Stimulated activated CD4-positive, alpha-beta T cell treated with anti-CD3 and anti-CD28 coated beads, TNF-alpha, amount 100 ng/mL, for 4 hours (primary cell): Measurements from ENCODE around the gene ASTN2.

ENCODE experiments used
- DNase-seq, 3 experiments: peaks; one replicate each; pipeline ENCODE4 v3.0.0-alpha.2; 2020; ENCODE audit warnings: low read depth in 3 of 3

The ASTN2 gene

GRCh38 chr9:117300371-117301110 lies 114.3 kb downstream of the ASTN2 start:
- no peak for DNase-seq

DNA sequence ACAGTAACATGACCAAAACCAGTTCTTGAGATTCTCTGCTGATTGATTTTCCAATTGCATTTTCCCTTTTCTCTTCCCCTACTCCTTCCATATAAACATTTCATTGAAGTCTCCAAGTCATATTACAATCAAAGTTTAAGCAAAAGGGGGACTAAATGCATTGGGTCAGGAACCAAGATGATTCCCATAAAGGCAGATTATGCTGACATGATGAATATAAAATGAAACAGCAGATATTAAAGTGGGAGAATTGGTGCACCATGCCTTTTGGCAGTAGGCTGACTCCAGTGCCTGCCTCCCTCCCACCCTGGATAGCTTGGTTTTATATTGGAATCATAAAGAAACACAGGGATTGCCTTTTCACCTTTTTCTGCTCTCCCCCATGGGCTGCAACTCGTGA lies 118.4 kb downstream of the ASTN2 start:
- no peak for DNase-seq

- DNase-seq = no peak
Observed at GRCh38 chr9:117293206-117294114, 121.4 kb downstream of the ASTN2 start.

- DNase-seq = no peak
Observed at GRCh38 chr9:117290856-117291622, 123.8 kb downstream of the ASTN2 start.

DNA sequence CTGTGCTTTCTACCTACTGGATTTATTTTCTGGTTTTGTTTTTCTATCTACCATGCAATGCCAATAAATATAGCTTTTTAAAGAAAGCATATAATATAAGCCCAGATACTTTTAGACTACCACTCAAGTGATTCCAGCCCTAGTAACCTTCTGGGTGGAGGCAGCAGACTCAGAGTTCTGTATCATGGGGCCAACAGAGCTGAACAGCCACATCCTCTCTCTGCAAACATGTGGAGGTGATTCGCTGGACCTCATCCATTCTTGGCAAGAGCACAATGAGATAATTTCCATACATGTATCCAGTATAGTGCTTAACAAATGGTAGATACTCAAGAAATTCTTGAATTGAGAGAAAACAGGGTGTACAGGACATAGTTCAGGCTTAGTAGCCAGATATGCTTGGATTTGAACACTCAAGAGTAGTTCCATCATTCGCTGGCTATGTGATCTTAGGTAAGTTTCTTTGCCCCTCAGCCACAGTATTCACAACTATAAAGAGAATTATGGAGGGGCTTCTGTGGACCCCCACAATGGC lies 124.5 kb downstream of the ASTN2 start:
- no peak for DNase-seq

- DNase-seq = no peak
Observed at GRCh38 chr9:117286245-117286644, 128.6 kb downstream of the ASTN2 start.

GRCh38 chr9:117284414-117284813 lies 130.4 kb downstream of the ASTN2 start:
- DNase-seq = no peak

- no peak for DNase-seq
Observed at GRCh38 chr9:117282541-117282940, 132.3 kb downstream of the ASTN2 start.

GRCh38 chr9:117278471-117279035 lies 136.3 kb downstream of the ASTN2 start:
- no peak for DNase-seq

- no peak for DNase-seq
Observed at GRCh38 chr9:117278020-117278419, 136.8 kb downstream of the ASTN2 start.

GRCh38 chr9:117276444-117276843 lies 138.4 kb downstream of the ASTN2 start:
- no peak for DNase-seq

GRCh38 chr9:117273612-117274011 lies 141.2 kb downstream of the ASTN2 start:
- no peak for DNase-seq

GRCh38 chr9:117268847-117269446 lies 145.9 kb downstream of the ASTN2 start:
- no peak for DNase-seq

GRCh38 chr9:117266855-117267497 lies 147.9 kb downstream of the ASTN2 start:
- no peak for DNase-seq

DNA sequence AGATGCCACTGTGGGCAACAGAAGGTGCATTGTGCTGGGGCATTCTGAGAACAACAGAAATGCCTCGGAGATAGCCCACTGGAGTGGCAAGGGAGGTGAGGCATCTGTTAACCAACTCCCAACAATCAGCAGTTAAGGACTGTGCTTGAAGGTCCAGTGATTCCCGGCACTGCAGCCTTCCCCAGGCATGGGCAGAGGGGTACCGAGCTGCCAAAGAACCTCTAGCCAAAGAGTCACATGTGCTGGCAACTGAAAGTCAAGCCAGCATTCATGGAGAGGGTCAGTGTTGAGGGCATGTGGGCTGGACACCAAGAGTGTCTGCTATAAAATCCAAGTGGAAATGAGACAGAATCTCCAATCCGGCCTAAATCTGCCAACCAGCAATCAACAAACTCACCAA lies 149.6 kb downstream of the ASTN2 start:
- no peak for DNase-seq

DNA sequence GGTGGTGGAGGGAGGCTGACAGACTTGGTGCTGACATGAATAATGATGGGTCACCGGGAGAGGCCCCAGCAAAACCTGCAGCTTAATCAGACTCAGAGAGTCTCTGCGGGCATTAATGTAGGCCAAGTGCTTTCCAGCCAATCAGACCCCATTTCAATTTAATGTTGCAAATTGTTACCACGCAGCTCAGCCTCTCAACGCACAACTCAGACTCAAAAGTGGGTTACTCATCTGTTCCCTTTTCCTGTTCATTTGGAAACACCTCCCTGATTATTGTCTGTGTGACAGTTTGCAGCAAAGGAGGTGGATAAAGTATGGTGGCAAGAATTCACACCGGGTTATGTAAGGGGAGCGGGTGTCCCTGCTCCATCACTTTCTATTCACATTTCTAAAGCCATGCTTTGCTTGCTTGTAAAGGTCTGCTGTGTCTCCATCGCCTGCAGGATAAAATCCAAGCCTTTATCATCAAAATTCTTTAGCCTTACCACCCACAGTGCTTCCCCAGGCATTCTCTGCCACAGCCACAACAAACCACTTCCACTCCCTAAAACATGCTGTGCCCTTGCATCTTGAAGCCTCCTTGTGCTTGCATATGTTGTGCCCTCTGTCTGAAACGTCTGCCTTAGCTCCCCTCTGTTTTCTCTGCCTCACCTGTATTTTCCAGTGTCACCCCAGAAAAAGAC lies 156.5 kb downstream of the ASTN2 start:
- DNase-seq = no peak

DNA sequence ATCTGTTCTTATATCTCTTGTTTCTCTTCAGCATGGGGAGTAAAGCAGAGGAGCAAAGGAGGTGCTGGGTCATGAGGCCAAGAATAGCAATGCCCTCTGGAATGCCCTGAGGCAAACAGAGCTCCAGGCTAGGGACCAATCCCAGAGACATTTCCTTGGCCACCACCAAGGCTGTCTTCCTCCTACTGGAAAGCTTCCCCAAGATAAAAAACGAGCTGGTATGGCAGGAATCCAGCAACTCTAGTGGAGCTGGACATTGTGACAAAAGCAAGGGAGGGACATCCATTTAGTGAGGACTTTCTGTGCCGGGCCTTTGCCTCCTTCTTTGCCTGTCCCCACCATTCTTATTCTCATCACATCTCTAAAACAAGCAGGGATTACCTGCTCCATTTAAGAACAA lies 161.6 kb downstream of the ASTN2 start:
- DNase-seq = no peak

DNA sequence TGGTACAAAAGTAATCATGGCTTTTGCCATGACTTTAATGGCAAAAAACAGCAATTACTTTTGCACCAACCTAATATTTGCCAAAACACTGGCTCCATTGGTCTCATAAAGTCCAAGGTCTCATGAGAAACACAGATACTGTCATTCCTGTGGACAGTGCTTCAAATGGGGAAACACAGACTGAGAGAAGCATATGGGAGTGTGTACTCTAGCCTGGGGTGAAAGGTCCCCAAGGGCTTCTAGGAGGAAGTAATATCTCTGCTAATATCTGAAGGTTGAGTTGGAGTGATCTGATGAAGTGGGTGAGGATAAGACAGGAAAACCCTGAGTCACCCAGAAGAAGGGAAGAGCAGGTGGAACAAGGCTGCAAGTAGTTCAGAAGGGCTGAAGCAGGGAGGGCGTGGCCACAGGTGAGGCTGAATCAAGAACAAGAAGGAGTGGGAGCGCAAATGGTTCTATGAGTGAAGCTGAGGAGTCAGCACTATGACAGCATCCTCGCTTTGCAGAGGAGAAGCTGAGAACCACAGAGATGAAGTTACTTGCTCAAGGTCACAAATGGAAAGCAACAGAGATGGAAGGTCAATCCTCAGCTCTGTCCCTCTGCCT lies 164.1 kb downstream of the ASTN2 start:
- DNase-seq = no peak

- no peak for DNase-seq
Observed at GRCh38 chr9:117249799-117250198, 165.1 kb downstream of the ASTN2 start.

- no peak for DNase-seq
Observed at GRCh38 chr9:117247266-117247665, 167.6 kb downstream of the ASTN2 start.
